Measurements from ENCODE around the gene CDK4. TPM values are rescaled to one million over a fixed set of nuclear protein-coding genes. Genes with fewer than 3 reads are reported as not detected.

CDK4 gene
- total RNA-seq, 8 experiments from 2014 or later, result 43.4 to 146 (median 95.5) TPM

DNA sequence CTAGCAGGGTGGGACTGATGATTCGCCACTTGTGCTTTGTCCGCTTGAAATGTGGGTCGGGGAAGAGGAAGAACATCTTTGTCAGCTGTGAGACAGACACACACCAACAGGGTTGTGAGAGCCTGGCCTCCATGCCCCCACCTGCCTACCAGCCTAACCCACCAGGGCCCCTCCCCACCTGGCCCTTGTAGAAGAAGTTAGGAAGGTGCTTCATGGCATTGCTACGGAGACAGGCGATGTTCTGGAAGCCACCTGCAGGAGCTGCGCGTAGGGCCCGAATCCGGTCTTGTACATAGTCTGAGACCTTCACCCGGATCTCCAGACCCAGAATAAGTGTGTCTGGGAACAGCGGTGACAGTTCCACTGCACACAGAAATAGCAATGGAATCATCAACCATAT, 17.5 kb upstream of the CDK4 start:
- in situ Hi-C loops (cut with MboI; ENCODE audit: low pct_unique_long_range_greater_than_20kb in 2 of 9, low sequenced_read_pairs in 9 of 9, unreplicated experiment in 9 of 9), result no loop called here
- H3K27ac ChIP-seq, result no peak overlapping the region
- H3K4me3 ChIP-seq, result no peak overlapping the region
- H3K4me1 ChIP-seq (replicated peaks in 1 of 2), result peaks cover 19 to 24% of the 10 kb centered on the region in 2 donors
- WGBS, 10 experiments, result 96 to 100% (median 100%) methylated on average over 1 to 6 of the region's 11 CpGs; no CpG with 5 or more reads in 1 of the 10 experiments
- no peak for ATAC-seq (replicated peaks in 6 of 8)

DNA sequence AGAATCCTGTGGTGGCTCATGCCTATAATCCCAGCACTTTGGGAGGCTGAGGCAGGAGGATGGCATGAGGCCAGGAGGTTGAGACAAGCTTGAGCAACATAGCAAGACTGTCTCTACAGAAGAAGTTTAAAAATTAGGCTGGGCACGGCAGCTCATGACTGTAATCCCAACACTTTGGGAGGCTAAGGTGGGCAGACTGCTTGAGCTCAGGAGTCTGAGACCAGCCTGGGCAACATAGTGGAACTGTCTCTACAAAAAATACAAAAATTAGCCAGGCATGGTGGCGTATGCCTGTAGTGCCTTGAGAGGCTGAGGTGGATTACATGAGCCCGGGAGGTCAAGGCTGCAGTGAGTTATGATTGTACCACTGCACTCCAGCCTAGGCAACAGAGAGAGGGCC, 15.8 kb upstream of the CDK4 start:
- in situ Hi-C loops (cut with MboI; ENCODE audit: low pct_unique_long_range_greater_than_20kb in 2 of 9, low sequenced_read_pairs in 9 of 9, unreplicated experiment in 9 of 9), result no loop called here
- Histone ChIP-seq H3K4me1 (replicated peaks in 1 of 2) (peaks cover 13 to 20% of the 10 kb centered on the region in 2 donors), H3K27ac (no peak overlapping the region), H3K4me3 (no peak overlapping the region)
- 53 to 100% (median 93%) methylated on average over 1 to 3 of the region's 3 CpGs; no CpG with 5 or more reads in 2 of the 10 experiments for WGBS, 10 experiments
- no peak for ATAC-seq (replicated peaks in 6 of 8)

DNA sequence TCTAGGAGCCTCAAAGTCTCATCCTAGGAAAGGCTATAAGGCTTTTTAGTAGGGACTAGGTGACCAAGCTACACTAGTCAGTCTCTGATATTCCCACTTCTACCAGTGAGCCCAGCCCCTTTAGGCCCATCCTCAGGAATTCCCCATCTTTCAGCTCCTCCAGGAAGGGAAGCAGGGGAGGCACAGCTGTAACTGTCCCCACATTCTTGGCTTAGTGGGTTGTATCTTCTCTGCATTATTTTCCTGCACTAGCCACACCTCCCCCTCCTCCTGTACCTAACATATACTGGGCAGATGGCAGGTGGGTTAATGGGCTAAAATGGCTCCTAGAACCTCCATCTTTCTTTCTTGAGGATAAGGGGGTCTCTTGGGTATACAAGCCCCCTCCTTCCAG, 15.2 kb upstream of the CDK4 start:
- H3K27ac ChIP-seq, result no peak overlapping the region
- no peak for ATAC-seq (replicated peaks in 6 of 8)
- peaks cover 13 to 20% of the 10 kb centered on the region in 2 donors for H3K4me1 ChIP-seq (replicated peaks in 1 of 2)
- in situ Hi-C loops (cut with MboI; ENCODE audit: low pct_unique_long_range_greater_than_20kb in 2 of 9, low sequenced_read_pairs in 9 of 9, unreplicated experiment in 9 of 9), result no loop called here
- no peak overlapping the region for H3K4me3 ChIP-seq

DNA sequence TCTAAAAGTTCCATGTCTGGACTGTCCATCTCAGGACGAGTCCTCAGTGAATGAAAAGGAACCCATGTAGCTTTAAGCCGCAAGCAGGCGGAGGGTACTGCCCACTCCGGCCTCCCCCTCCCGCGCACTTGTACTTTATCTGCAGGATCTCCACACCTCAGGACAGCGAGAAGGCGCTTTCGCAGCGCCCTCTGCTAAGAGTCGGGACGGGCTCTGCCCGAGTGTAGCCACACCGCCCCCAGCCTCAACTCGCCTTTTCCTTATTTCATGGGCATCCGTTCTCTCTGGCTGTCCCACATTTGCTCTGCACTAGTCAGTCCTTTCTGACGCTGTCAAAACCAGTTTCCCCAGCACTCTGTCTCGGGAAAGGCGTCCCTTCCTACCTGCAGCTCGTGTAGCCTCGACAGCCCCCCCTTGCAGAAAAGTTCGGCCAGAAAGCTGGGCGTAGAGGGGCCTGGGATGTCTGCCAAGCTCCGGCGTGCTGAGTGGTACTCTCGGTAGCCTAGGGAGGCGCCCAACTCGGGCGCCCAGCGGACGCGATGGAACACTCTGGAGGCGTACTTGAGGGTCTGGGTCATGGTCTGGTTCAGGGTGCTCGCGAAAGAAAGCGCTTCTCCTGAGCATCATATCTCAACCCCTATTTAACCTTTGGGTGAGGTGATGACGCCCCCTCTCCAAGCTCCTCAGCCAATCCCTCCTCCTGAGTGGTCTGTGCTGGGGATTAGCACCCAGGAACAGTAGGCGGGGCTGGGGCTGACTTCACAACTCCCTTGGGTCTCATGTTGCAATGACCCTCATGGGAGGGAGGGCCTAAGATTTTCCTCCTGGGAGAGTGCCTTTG, 14.6 kb upstream of the CDK4 start, which contains the start of gene CYP27B1:
Gene CYP27B1 (minus strand): TSS at position 615 of the 841 bp plus-strand sequence. CDS start 37 bp downstream, at position 578.
- peaks cover 13 to 20% of the 10 kb centered on the region in 2 donors for H3K4me1 ChIP-seq (replicated peaks in 1 of 2)
- in situ Hi-C loops (cut with MboI; ENCODE audit: low pct_unique_long_range_greater_than_20kb in 2 of 9, low sequenced_read_pairs in 9 of 9, unreplicated experiment in 9 of 9), result no loop called here
- 0 to 20% (median 4%) methylated on average over 1 to 20 of the region's 38 CpGs; no CpG with 5 or more reads in 2 of the 10 experiments for WGBS, 10 experiments
- ATAC-seq (replicated peaks in 6 of 8), result peak; percentile 3 to 57 (median 50)
- H3K27ac ChIP-seq, result no peak within 1 kb of the TSS
- H3K4me3 ChIP-seq, result peak within 1 kb of the TSS in 2 of 5 donors; percentile 15 to 30

DNA sequence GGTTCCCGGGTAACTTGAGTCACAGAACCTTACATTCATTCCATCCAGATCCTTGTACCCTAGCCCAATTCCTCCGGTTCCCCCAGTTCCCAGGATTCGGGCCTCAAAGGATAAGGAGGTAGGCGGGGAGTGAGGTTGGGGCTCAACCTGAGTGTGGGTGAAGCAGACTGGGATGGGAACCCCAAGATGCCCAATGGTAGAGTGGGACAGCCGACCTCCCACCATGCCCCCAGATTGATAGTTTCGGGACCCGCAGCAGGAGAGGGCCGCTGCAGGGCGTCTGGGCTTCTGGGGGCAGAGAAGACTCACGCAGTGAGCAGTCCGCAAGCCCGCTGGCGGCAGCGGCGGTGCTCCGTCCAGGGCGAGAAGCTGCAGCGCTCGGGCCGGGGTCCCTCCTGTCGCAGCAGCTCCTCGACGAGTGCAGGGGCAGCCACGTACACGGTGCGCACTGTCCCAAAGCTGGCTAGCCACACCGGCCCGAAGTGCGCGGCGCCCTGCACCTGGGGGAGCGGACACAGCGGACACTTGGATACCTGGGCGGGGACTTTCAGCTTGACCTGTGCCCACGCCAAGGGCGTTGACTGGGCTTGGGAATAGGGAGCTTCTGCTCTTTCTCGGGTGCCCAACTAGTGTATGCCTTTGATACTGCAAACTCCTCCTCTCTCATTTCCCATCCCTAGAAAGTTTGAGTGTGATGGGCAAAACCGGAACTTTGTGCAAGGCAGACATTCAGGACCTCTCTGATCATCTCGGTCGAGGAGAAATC, 13.8 kb upstream of the CDK4 start:
- peaks cover 7 to 15% of the 10 kb centered on the region in 2 donors for H3K4me1 ChIP-seq (replicated peaks in 1 of 2)
- in situ Hi-C loops (cut with MboI; ENCODE audit: low pct_unique_long_range_greater_than_20kb in 2 of 9, low sequenced_read_pairs in 9 of 9, unreplicated experiment in 9 of 9), result no loop called here
- no peak overlapping the region for H3K27ac ChIP-seq
- 0 to 20% (median 8%) methylated on average over 1 to 9 of the region's 40 CpGs; no CpG with 5 or more reads in 2 of the 10 experiments for WGBS, 10 experiments
- peak; percentile 3 to 39 (median 24) for ATAC-seq (replicated peaks in 6 of 8)
- H3K4me3 ChIP-seq, result peak overlapping the region in 2 of 5 donors; percentile 6 to 30

DNA sequence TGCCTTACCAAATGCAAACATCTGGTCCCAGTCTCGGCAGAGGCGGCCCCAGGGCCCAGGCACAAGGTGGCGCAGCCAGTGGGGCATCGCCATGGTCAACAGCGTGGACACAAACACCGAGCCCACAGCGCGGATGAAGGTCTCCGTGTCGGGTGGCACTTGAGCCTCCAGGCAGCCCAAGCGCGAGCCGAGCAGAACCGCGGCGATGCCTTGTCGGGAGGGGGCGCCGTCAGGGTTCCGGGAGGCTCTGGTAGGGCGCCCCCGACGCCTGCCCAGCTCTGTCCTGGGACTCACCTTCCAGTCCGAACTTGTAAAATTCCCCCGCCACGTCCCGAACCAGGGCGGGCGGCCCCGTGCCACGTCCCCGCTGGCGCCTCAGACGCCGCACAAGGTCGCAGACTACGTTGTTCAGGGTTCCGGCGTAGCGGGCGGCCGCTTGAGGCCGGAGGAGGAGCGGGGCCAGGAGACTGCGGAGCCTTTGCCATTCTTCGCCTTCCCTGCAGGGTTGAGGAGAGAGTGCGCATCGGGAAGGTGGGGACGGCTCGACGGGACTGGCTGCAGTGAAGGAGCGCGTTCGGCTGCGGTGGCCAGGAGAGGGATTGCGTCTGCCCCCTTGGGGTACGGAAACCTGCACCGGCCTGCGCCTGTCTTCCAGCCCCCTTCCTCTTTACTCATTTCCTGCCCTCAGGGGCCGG, 13.0 kb upstream of the CDK4 start:
- in situ Hi-C loops (cut with MboI; ENCODE audit: low pct_unique_long_range_greater_than_20kb in 2 of 9, low sequenced_read_pairs in 9 of 9, unreplicated experiment in 9 of 9), result no loop called here
- ATAC-seq (replicated peaks in 6 of 8), result peak; percentile 47 to 75 (median 66)
- H3K27ac ChIP-seq, result no peak overlapping the region
- H3K4me1 ChIP-seq (replicated peaks in 1 of 2), result peaks cover 6 to 14% of the 10 kb centered on the region in 2 donors
- 0 to 20% (median 5%) methylated on average over 1 to 30 of the region's 60 CpGs; no CpG with 5 or more reads in 1 of the 10 experiments for WGBS, 10 experiments
- H3K4me3 ChIP-seq, result peak overlapping the region in 3 of 5 donors; percentile 6 to 30 (median 14)

DNA sequence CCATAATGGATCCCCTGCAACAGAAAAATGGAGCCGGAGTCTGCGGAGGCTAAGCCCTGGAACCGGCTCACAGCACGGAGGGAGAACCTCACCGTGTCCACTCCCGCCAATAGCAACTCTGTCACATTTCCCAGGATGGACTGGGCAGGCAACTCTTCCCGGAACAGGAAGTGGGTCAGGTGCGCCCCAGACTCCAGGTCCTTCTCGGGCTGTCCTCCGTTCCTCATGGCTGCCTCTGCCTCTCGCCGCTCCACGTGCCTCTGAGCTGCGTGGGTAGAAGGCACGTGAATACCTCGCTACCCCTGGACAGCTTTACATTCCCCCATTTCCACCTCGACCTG, 12.5 kb upstream of the CDK4 start:
- Histone ChIP-seq H3K27ac (no peak overlapping the region), H3K4me1 (replicated peaks in 1 of 2) (peaks cover 6 to 14% of the 10 kb centered on the region in 2 donors), H3K4me3 (peak overlapping the region in 1 of 5 donors; percentile 30)
- peak in 3 of 8 experiments; percentile 3 to 20 (median 3) for ATAC-seq (replicated peaks in 6 of 8)
- 20 to 57% (median 31%) methylated on average over 6 to 8 of the region's 17 CpGs; no CpG with 5 or more reads in 5 of the 10 experiments for WGBS, 10 experiments
- in situ Hi-C loops (cut with MboI; ENCODE audit: low pct_unique_long_range_greater_than_20kb in 2 of 9, low sequenced_read_pairs in 9 of 9, unreplicated experiment in 9 of 9), result no loop called here

DNA sequence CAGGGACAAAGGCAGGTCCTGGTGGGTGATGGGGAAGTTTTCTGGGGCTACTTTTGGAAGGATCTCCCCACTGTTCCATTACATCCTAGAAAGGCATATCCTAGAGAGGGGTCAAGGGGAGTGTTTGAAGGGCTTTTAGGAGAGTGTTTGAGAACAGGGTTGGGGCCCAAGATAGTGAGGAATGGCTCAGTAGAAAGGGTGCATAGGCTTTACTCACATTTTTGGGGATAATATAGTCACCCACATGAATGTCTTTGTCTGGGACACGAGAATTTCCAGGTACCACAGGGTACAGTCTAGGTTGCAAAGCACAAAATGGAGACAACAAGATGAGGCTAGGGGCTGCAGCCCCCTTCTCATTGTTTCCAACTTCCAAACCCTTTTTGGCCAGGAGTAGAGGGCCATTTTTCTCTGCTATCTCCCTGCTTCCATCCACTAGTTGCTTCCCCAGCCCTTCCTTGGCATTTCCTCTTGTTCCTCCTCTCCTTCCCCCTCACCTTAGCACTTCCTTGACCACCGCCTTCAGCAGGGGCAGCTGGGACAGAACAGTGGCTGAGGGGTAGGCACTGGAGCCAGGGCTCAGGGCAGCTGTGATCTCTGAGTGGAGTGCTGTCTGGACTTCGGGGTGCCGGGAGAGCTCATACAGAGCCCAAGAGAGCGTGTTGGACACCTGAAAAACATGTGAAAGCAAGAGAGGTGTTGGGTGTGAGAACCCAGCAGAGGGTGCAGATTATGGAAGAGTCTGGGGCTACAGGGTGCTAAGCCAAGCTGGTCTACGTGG, 12.0 kb upstream of the CDK4 start:
- ATAC-seq (replicated peaks in 6 of 8), result no peak
- in situ Hi-C loops (cut with MboI; ENCODE audit: low pct_unique_long_range_greater_than_20kb in 2 of 9, low sequenced_read_pairs in 9 of 9, unreplicated experiment in 9 of 9), result no loop called here
- WGBS, 10 experiments, result 29 to 93% (median 76%) methylated on average over 1 to 5 of the region's 6 CpGs; no CpG with 5 or more reads in 2 of the 10 experiments
- Histone ChIP-seq H3K27ac (no peak overlapping the region), H3K4me1 (replicated peaks in 1 of 2) (peaks cover 6 to 14% of the 10 kb centered on the region in 2 donors), H3K4me3 (no peak overlapping the region)

DNA sequence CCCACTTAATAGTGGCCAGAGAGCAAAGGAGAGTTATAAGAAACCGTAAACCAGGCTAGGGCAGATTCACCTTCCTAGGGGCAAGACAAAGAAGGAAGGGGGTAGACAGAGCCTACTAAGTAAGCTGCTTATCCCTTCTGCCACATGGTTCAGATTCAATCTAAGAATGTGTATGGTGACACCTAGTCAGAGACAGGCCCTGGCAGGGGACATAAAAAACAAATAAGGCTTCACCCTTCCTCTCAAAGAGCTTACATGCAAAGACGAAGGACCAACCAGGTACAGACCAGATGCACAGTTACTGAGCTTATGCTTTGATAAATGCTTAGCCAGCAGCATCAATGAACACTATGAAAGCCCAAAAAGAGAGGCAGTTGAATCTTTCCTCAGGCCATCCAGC, 10.4 kb upstream of the CDK4 start:
- no peak for ATAC-seq (replicated peaks in 6 of 8)
- in situ Hi-C loops (cut with MboI; ENCODE audit: low pct_unique_long_range_greater_than_20kb in 2 of 9, low sequenced_read_pairs in 9 of 9, unreplicated experiment in 9 of 9), result no loop called here
- H3K4me1 ChIP-seq (replicated peaks in 1 of 2), result peaks cover 6 to 14% of the 10 kb centered on the region in 2 donors
- no peak overlapping the region for H3K27ac ChIP-seq
- 17 to 100% (median 76%) methylated on average over 1 to 2 of the region's 2 CpGs; no CpG with 5 or more reads in 1 of the 10 experiments for WGBS, 10 experiments
- H3K4me3 ChIP-seq, result no peak overlapping the region

DNA sequence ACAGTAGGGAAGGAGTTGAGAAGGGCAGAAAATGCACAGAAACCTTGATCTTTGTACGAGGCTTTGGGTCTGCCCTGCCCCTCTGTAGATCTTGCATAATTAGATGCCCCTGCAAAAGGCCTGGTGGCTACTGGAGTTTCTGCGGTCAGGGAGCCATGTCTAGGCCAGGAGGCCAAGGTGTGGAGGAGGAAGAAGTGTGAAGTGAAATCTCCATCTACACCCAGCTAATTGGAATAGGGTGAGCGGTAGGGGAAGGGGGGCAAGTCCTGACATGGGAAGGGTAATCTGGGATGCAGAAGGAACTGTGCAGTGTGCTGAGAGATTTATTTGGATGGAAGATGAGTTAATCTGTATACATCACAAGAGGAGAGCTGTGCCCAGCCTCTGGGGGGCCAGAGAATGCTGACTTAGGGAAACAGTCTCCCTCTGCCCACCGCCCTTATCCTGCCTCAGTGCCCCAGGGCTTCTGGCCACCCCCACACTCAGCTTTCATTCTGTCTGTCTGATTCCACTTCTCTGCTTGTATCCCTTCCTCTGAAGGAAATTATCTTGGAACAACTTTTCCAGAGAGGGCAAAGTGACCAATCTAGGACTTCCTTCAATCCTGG, 9.4 kb upstream of the CDK4 start:
- in situ Hi-C loops (cut with MboI; ENCODE audit: low pct_unique_long_range_greater_than_20kb in 2 of 9, low sequenced_read_pairs in 9 of 9, unreplicated experiment in 9 of 9), result no loop called here
- 40 to 100% (median 91%) methylated on average over 1 to 3 of the region's 4 CpGs; no CpG with 5 or more reads in 4 of the 10 experiments for WGBS, 10 experiments
- H3K4me3 ChIP-seq, result no peak overlapping the region
- peaks cover 2 to 10% of the 10 kb centered on the region in 2 donors for H3K4me1 ChIP-seq (replicated peaks in 1 of 2)
- no peak for ATAC-seq (replicated peaks in 6 of 8)
- no peak overlapping the region for H3K27ac ChIP-seq

DNA sequence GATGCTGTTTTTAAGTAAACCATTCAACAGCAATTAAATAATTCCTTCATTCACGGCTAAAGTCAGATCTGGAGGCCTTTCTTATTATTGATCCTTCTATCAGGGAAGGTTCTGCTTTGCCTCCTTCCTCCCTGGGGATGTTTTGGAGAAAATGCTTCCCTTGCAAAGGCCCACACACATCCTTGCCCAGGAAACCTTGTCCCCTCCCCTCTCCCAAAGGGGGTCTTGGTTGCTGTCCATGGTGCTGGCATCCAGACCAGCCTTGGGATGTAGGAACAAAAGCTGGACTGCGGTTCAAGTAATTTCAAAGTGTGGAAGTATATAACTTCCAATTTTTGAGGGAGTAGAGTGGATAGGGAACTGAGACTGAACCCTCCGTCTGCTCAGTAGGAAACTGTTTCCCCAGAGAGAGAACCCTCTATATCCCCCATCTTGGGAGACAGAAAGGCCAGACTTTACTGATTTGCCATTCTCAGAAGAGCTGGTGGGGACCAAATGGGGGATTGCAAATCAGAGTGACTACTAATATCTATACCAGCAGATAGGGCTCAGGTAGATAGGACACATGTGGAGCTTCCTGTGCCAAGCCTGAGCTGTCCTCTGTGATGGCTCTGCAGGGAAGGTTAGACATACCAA, 8.4 kb upstream of the CDK4 start:
- ATAC-seq (replicated peaks in 6 of 8), result no peak
- H3K4me1 ChIP-seq (replicated peaks in 1 of 2), result peaks cover 3 to 7% of the 10 kb centered on the region in 2 donors
- H3K27ac ChIP-seq, result no peak overlapping the region
- in situ Hi-C loops (cut with MboI; ENCODE audit: low pct_unique_long_range_greater_than_20kb in 2 of 9, low sequenced_read_pairs in 9 of 9, unreplicated experiment in 9 of 9), result no loop called here
- WGBS, 10 experiments, result 60 to 100% (median 83%) methylated on average over 1 to 3 of the region's 3 CpGs; no CpG with 5 or more reads in 1 of the 10 experiments
- H3K4me3 ChIP-seq, result no peak overlapping the region
